Adrenal gland (tissue), 12 donors: ENCODE results near the gene CDC73. TPM values are rescaled to one million over a fixed set of nuclear protein-coding genes. Genes with fewer than 3 reads are reported as not detected.

Experiments
- DNase-seq, 7 donors: peaks; one replicate each; pipeline ENCODE4 v3.0.0-alpha.2; 2019 to 2020
- H3K27ac ChIP-seq, 5 donors: fragments of 200-600 bp; sonication (generic) in 4 of 5; 1 replicate in 3 of 5; 2 replicates in 2 of 5; pipeline versions ENCODE4 v1.5.1 to v1.8.0; 2016 to 2020; ENCODE audit warnings: mild to moderate bottlenecking in 1 of 5
- H3K27me3 ChIP-seq: fragments of 200-600 bp; 2 replicates; pipeline ENCODE4 v1.8.0; 2021
- H3K36me3 ChIP-seq, 2 donors: fragments of 200-600 bp; replicated peaks in 1 of 2; 1 replicate in 1 of 2; 2 replicates in 1 of 2; pipeline versions ENCODE4 v1.5.1 to v1.8.0; 2018 to 2022
- H3K4me1 ChIP-seq, 2 donors: fragments of 200-600 bp; replicated peaks in 1 of 2; 1 replicate in 1 of 2; 2 replicates in 1 of 2; pipeline versions ENCODE4 v1.5.1 to v1.8.0; 2018 to 2021
- H3K4me3 ChIP-seq, 4 donors: fragments of 200-600 bp; sonication (generic) in 3 of 4; one replicate each; pipeline ENCODE4 v1.5.1; 2016 to 2018
- H3K9me3 ChIP-seq, 3 donors: fragments of 200-600 bp; sonication (generic) in 1 of 3; replicated peaks in 1 of 3; 1 replicate in 2 of 3; 2 replicates in 1 of 3; pipeline versions ENCODE4 v1.5.1 to v1.8.0; 2016 to 2021
- CTCF ChIP-seq, 6 experiments: fragments of 450-650 bp in 4 of 6; fragments of 200-600 bp in 2 of 6; sonication (generic) in 1 of 6; IDR thresholded peaks; 1 replicate in 5 of 6; 2 replicates in 1 of 6; pipeline versions ENCODE4 v1.5.1 to v1.8.0; 2016 to 2021; ENCODE audit warnings: antibody characterized with exemption in 6 of 6, mild to moderate bottlenecking in 2 of 6, moderate library complexity in 1 of 6
- POLR2A ChIP-seq, 2 donors: fragments of 450-650 bp; IDR thresholded peaks; one replicate each; pipeline ENCODE4 v1.6.1; 2017; ENCODE audit warnings: antibody characterized with exemption in 2 of 2, mild to moderate bottlenecking in 2 of 2, moderate library complexity in 1 of 2
- WGBS, 4 donors: extraction: QIAGEN DNeasy Blood & Tissue Kit in 2 of 4; methylation state at CpG; one replicate each; pipeline versions ENCODE4 v1.1.5 to v1.1.7; 2013 to 2017; 5-methylcytosine and 5-hydroxymethylcytosine counted together
- intact Hi-C, 2 donors: fragments of 100-400 bp; cut with DNase I; formaldehyde crosslinking; loops; one replicate each; pipeline versions ENCODE4 v1.14.1 to v1.15.0; 2022 to 2023
- polyA plus RNA-seq, 3 donors: library from polyadenylated mRNA; stranded (reverse); fragments of 200-250 nt in 2 of 3; fragments of 350-450 nt in 1 of 3; fragmentation: Illumina TruSeq in 1 of 3; extraction: RNeasy Lipid Tissue Mini Kit (QIAGEN cat#74804) in 1 of 3; gene quantifications; one replicate each; pipeline ENCODE4 v1.2.3, GENCODE V29; 2013 to 2014
- total RNA-seq, 9 donors: library from RNA; depleted of rRNA in 4 of 9; stranded (reverse); fragments of >200 nt in 4 of 9; fragments of 120-200 nt in 1 of 9; fragmentation: NEBNext Ultra II Directional in 1 of 9; extraction: Animal tissue kit (Norgen Biotek cat#: 25700) in 1 of 9; gene quantifications; one replicate each; pipeline versions ENCODE4 v1.1.0 to v1.2.4, GENCODE V29; 2013 to 2023
- donor health status: healthy with polysubstance abuse.
- donor health status: Bipolar disorder and iron deficiency.
- donor health status: DM: yes; HTN: yes; CAD: no.
- donor health status: DM: no; HTN: no; CAD: no.
- donor health status: DM: no; HTN: no; CAD: no.
- donor health status: DM: yes; HTN: yes; CAD: no.

CDC73 gene
- total and polyA plus RNA-seq, 12 donors, result 5.9 to 64.0 (median 36.1) TPM

- no peak overlapping the region for H3K27ac ChIP-seq
- H3K4me3 ChIP-seq, result no peak overlapping the region
- 39 to 60% (median 48%) methylated on average over 1 of the region's 1 CpG for WGBS, 4 donors
- H3K36me3 ChIP-seq, result no peaks in the 10 kb centered on the region
- intact Hi-C loops, result loop anchor here in 1 of 2 donors (10.0 kb wide), 1 partner anchor 1113 kb away; no protein-coding TSS in a partner anchor
- no peaks in the 10 kb centered on the region for H3K27me3 ChIP-seq
- peaks cover 0 to 54% of the 10 kb centered on the region in 2 donors for H3K4me1 ChIP-seq
- no peak for TF ChIP-seq POLR2A (IDR thresholded peaks at IDR 0.05)
- no peak for TF ChIP-seq CTCF (IDR thresholded peaks at IDR 0.05)
- no peaks in the 10 kb centered on the region for H3K9me3 ChIP-seq
- DNase-seq, result no peak
These were observed 59.7 kb downstream of the CDC73 start for GRCh38 chr1:193181536-193181935.

GRCh38 chr1:193181985-193182384, 60.2 kb downstream of the CDC73 start:
- no peak for DNase-seq
- no peak for TF ChIP-seq CTCF (IDR thresholded peaks at IDR 0.05)
- no peak overlapping the region for H3K4me3 ChIP-seq
- H3K9me3 ChIP-seq, result no peaks in the 10 kb centered on the region
- H3K36me3 ChIP-seq, result no peaks in the 10 kb centered on the region
- 56 to 65% (median 57%) methylated on average over 2 of the region's 2 CpGs for WGBS, 4 donors
- intact Hi-C loops, result loop anchor here in 1 of 2 donors (10.0 kb wide), 1 partner anchor 1113 kb away; no protein-coding TSS in a partner anchor
- H3K27me3 ChIP-seq, result no peaks in the 10 kb centered on the region
- peaks cover 0 to 59% of the 10 kb centered on the region in 2 donors for H3K4me1 ChIP-seq
- no peak overlapping the region for H3K27ac ChIP-seq

GRCh38 chr1:193183019-193183627, 61.3 kb downstream of the CDC73 start:
- Histone ChIP-seq H3K9me3 (no peaks in the 10 kb centered on the region), H3K27ac (no peak overlapping the region), H3K4me3 (no peak overlapping the region), H3K36me3 (no peaks in the 10 kb centered on the region), H3K27me3 (no peaks in the 10 kb centered on the region), H3K4me1 (peaks cover 0 to 67% of the 10 kb centered on the region in 2 donors)
- no peak for DNase-seq
- 0 to 3% (median 1%) methylated on average over 2 of the region's 2 CpGs for WGBS, 4 donors
- intact Hi-C loops, result loop anchor here in 1 of 2 donors (10.0 kb wide), 1 partner anchor 1112 kb away; no protein-coding TSS in a partner anchor
- TF ChIP-seq POLR2A (IDR thresholded peaks at IDR 0.05) (no peak), CTCF (IDR thresholded peaks at IDR 0.05) (peak; percentile 54 to 87 (median 76))

- Histone ChIP-seq H3K4me1 (peaks cover 3 to 73% of the 10 kb centered on the region in 2 donors), H3K27me3 (no peaks in the 10 kb centered on the region), H3K36me3 (no peaks in the 10 kb centered on the region), H3K4me3 (no peak overlapping the region), H3K27ac (no peak overlapping the region), H3K9me3 (no peaks in the 10 kb centered on the region)
- 83 to 90% (median 86%) methylated on average over 1 of the region's 1 CpG for WGBS, 4 donors
- DNase-seq, result no peak
- intact Hi-C loops, result loop anchor here in 1 of 2 donors (10.0 kb wide), 1 partner anchor 1110 kb away; no protein-coding TSS in a partner anchor
- no peak for TF ChIP-seq CTCF (IDR thresholded peaks at IDR 0.05)
- no peak for TF ChIP-seq POLR2A (IDR thresholded peaks at IDR 0.05)
These were observed 62.9 kb downstream of the CDC73 start for GRCh38 chr1:193184776-193185175.
